ENCODE measurements around the gene OTP.

The OTP gene

DNA sequence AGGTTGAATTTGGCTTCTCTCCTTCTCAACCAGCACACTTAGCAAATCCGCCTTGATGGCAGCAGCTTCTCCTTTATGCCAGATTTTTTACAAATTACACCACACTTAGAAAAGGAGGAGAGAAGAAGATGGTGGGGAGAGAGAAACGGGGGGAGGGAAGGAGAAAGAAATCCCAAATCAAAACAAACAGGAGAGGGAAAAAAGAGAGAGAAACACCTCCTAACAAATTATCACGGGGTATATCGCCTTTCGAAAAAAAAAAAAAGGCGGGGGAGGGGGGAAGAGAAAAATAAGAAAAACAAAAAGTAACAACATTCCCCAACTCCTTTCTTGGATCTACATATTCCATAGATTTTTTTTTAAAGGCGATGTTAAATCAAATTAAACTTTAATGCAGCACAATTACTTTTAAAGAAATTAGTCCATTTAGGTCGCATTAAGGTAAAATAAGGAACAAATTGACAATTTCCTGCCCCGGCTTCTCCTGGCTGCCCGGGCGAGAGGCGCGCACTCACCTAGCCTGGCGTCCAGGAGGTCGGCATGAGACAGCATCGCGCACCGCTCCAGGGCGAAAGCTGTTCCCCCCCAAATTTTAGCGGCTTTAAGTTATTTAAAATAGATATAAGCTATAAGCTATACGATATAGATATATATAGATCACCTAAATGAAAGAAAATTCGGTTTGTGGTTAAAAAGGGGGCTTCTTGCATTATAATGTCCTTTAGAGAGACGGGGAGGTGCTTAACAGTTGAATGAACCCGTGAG is at the start of gene OTP:
Gene OTP (minus strand): TSS at position 716 of the 765 bp plus-strand sequence. CDS start 164 bp downstream, at position 552.
- no peak for DNase-seq (ENCODE audit: extremely low spot score)
- CTCF ChIA-PET: no interaction called here
- POLR2A ChIA-PET: interaction anchor here (0.8 kb wide), 1 partner anchor 8 kb away, joined by 3 read pairs; no protein-coding TSS in a partner anchor
- TF ChIP-seq FOXA1 (IDR thresholded peaks at IDR 0.05): no peak
- TF ChIP-seq ELF4 (IDR thresholded peaks at IDR 0.05): no peak
- TF ChIP-seq, protein P1, sequence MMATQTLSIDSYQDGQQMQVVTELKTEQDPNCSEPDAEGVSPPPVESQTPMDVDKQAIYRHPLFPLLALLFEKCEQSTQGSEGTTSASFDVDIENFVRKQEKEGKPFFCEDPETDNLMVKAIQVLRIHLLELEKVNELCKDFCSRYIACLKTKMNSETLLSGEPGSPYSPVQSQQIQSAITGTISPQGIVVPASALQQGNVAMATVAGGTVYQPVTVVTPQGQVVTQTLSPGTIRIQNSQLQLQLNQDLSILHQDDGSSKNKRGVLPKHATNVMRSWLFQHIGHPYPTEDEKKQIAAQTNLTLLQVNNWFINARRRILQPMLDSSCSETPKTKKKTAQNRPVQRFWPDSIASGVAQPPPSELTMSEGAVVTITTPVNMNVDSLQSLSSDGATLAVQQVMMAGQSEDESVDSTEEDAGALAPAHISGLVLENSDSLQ (IDR thresholded peaks at IDR 0.05): no peak
- TF ChIP-seq BHLHE40 (IDR thresholded peaks at IDR 0.05; ENCODE audit: borderline replicate concordance): no peak
- no peak for TF ChIP-seq ARNT (IDR thresholded peaks at IDR 0.05)
- TF ChIP-seq SP1 (IDR thresholded peaks at IDR 0.05): no peak
- TF ChIP-seq L3MBTL2 (conservative IDR thresholded peaks at IDR 0.05): no peak
- TF ChIP-seq CTBP1 (IDR thresholded peaks at IDR 0.05; ENCODE audit: borderline replicate concordance): no peak
- no peak for TF ChIP-seq SUZ12 (IDR thresholded peaks at IDR 0.05)
- no peak for TF ChIP-seq ZNF384 (IDR thresholded peaks at IDR 0.05)

- CTCF ChIA-PET: no interaction called here
- POLR2A ChIA-PET: no interaction called here
- TF ChIP-seq CTBP1 (IDR thresholded peaks at IDR 0.05; ENCODE audit: borderline replicate concordance) (no peak), FOXK2 (IDR thresholded peaks at IDR 0.05) (no peak), ZNF384 (IDR thresholded peaks at IDR 0.05) (no peak), SP1 (IDR thresholded peaks at IDR 0.05) (no peak), BHLHE40 (IDR thresholded peaks at IDR 0.05; ENCODE audit: borderline replicate concordance) (no peak), FOXM1 (IDR thresholded peaks at IDR 0.05; ENCODE audit: borderline replicate concordance) (no peak), SUZ12 (IDR thresholded peaks at IDR 0.05) (no peak), HDGF (IDR thresholded peaks at IDR 0.05; ENCODE audit: borderline replicate concordance) (no peak), TARDBP (IDR thresholded peaks at IDR 0.05) (no peak), ELF4 (IDR thresholded peaks at IDR 0.05) (no peak), ARNT (IDR thresholded peaks at IDR 0.05) (no peak), FOXA1 (IDR thresholded peaks at IDR 0.05) (no peak)
- TF ChIP-seq, protein P1 (IDR thresholded peaks at IDR 0.05): no peak
- no peak for DNase-seq (ENCODE audit: extremely low spot score)
These were observed 44.7 kb upstream of the OTP start for GRCh38 chr5:77683171-77683732.

- TF ChIP-seq SUZ12 (IDR thresholded peaks at IDR 0.05) (no peak), ZNF384 (IDR thresholded peaks at IDR 0.05) (no peak), ARNT (IDR thresholded peaks at IDR 0.05) (no peak), NFRKB (IDR thresholded peaks at IDR 0.05) (no peak), FOXA1 (IDR thresholded peaks at IDR 0.05) (no peak), CTBP1 (IDR thresholded peaks at IDR 0.05; ENCODE audit: borderline replicate concordance) (no peak), FOXK2 (IDR thresholded peaks at IDR 0.05) (no peak), HDGF (IDR thresholded peaks at IDR 0.05; ENCODE audit: borderline replicate concordance) (no peak), ELF4 (IDR thresholded peaks at IDR 0.05) (no peak), TARDBP (IDR thresholded peaks at IDR 0.05) (no peak), L3MBTL2 (conservative IDR thresholded peaks at IDR 0.05) (no peak), SP1 (IDR thresholded peaks at IDR 0.05) (no peak), BHLHE40 (IDR thresholded peaks at IDR 0.05; ENCODE audit: borderline replicate concordance) (no peak), FOXM1 (IDR thresholded peaks at IDR 0.05; ENCODE audit: borderline replicate concordance) (no peak), LEF1 (IDR thresholded peaks at IDR 0.05; ENCODE audit: borderline replicate concordance) (no peak)
- TF ChIP-seq, protein P1 (IDR thresholded peaks at IDR 0.05): no peak
- ChIA-PET CTCF (interaction anchor here (0.6 kb wide), 1 partner anchor 87 kb away, joined by 12 read pairs; no protein-coding TSS in a partner anchor), POLR2A (no interaction called here)
- no peak for DNase-seq (ENCODE audit: extremely low spot score)
These were observed 32.0 kb upstream of the OTP start for GRCh38 chr5:77670526-77670925.

DNA sequence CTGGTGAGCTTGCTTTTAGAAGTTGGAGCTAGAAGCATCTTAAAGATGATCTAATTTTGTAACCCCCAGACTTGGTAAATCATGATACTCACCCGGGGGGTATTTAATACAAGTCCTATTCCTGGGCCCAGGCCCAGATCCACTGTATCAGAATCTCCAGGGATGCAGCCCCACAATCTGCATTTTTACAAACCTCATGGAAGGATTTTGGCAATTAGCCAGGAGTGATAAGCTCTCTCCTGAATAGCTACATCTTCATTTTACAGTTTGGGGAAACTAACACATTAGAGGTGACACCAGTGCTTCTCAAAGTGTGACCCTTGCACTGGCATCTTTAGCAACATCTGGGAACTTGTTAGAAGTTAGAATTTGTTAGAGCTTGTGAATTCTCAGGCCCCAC is 31.2 kb upstream of the OTP start:
- no peak for TF ChIP-seq LEF1 (IDR thresholded peaks at IDR 0.05; ENCODE audit: borderline replicate concordance)
- TF ChIP-seq ZNF384 (IDR thresholded peaks at IDR 0.05): no peak
- TF ChIP-seq L3MBTL2 (conservative IDR thresholded peaks at IDR 0.05): no peak
- no peak for TF ChIP-seq SP1 (IDR thresholded peaks at IDR 0.05)
- no peak for TF ChIP-seq ELF4 (IDR thresholded peaks at IDR 0.05)
- no peak for TF ChIP-seq FOXK2 (IDR thresholded peaks at IDR 0.05)
- ChIA-PET CTCF (interaction anchor here (0.6 kb wide), 1 partner anchor 86 kb away, joined by 12 read pairs; no protein-coding TSS in a partner anchor), POLR2A (no interaction called here)
- DNase-seq (ENCODE audit: extremely low spot score): no peak

- TF ChIP-seq L3MBTL2 (conservative IDR thresholded peaks at IDR 0.05): no peak
- CTCF ChIA-PET: interaction anchor here (0.9 kb wide), 1 partner anchor 18 kb away, joined by 3 read pairs; no protein-coding TSS in a partner anchor
- DNase-seq (ENCODE audit: extremely low spot score): no peak
- POLR2A ChIA-PET: no interaction called here
These were observed 24.8 kb upstream of the OTP start for GRCh38 chr5:77663090-77663863.

DNA sequence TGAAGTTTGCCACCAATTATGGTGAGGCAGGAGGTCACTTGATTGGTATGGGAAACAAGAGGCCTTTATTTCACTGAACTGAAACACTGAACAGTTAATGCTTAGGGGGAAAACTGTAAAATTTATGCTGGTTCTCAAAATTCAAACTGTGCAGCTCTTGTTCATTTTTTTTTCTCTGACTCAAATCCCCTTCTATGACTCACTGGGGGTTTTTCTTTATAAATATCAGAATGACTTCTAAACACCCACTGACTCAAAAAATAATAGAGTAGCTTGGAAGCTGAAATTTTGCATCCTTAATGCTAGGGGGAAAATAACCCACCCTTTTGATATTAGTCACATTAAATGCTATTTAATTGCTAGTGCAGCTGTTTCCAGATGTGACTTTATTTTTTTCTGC is 24.1 kb upstream of the OTP start:
- POLR2A ChIA-PET: no interaction called here
- CTCF ChIA-PET: no interaction called here
- no peak for DNase-seq (ENCODE audit: extremely low spot score)

More for the DNA sequence above, 24.1 kb upstream of the OTP start:
- TF ChIP-seq ARNT (IDR thresholded peaks at IDR 0.05) (no peak), NFRKB (IDR thresholded peaks at IDR 0.05) (no peak), ZNF384 (IDR thresholded peaks at IDR 0.05) (no peak), L3MBTL2 (conservative IDR thresholded peaks at IDR 0.05) (no peak), ELF4 (IDR thresholded peaks at IDR 0.05) (no peak), TARDBP (IDR thresholded peaks at IDR 0.05) (no peak), CTBP1 (IDR thresholded peaks at IDR 0.05; ENCODE audit: borderline replicate concordance) (no peak), FOXK2 (IDR thresholded peaks at IDR 0.05) (no peak), SP1 (IDR thresholded peaks at IDR 0.05) (no peak)
- TF ChIP-seq, protein P1 (IDR thresholded peaks at IDR 0.05): no peak
